Lower lobe of right lung (tissue), 2 donors: Measurements from ENCODE around the gene GUCA2A. TPM values are rescaled to one million over a fixed set of nuclear protein-coding genes. Genes with fewer than 3 reads are reported as not detected.
A peak's percentile ranks its signal among the peaks of the same experiment; 100 is the strongest.

Experiments used
- ATAC-seq, 2 donors: fragments of 200-7000 bp; cut with Tn5 transposase; one replicate each; pipeline ENCODE4 v1.9.1; 2020 to 2022; ENCODE audit warnings: mild to moderate bottlenecking in 2 of 2, moderate library complexity in 2 of 2
- DNase-seq: peaks from one replicate; pipeline ENCODE4 v3.0.0-alpha.2; 2020
- H3K27ac ChIP-seq: fragments of 200-600 bp; one replicate; pipeline ENCODE4 v1.8.0; 2022
- H3K27me3 ChIP-seq: fragments of 200-600 bp; one replicate; pipeline ENCODE4 v1.8.0; 2022; ENCODE audit warnings: low read depth
- H3K36me3 ChIP-seq: fragments of 200-600 bp; one replicate; pipeline ENCODE4 v1.8.0; 2022; ENCODE audit warnings: mild to moderate bottlenecking
- H3K4me1 ChIP-seq: fragments of 200-600 bp; one replicate; pipeline ENCODE4 v1.8.0; 2022
- H3K4me3 ChIP-seq: fragments of 200-600 bp; one replicate; pipeline ENCODE4 v1.8.0; 2022; ENCODE audit warnings: mild to moderate bottlenecking
- H3K9me3 ChIP-seq: fragments of 200-600 bp; one replicate; pipeline ENCODE4 v1.8.0; 2022
- CTCF ChIP-seq: fragments of 200-600 bp; IDR thresholded peaks from one replicate; pipeline ENCODE4 v1.8.0; 2022; ENCODE audit warnings: antibody characterized with exemption, mild to moderate bottlenecking
- intact Hi-C: fragments of 100-400 bp; cut with DNase I; formaldehyde crosslinking; loops from one replicate; pipeline ENCODE4 v1.11.0; 2022
- total RNA-seq: library from RNA; stranded (reverse); fragmentation: NEBNext Ultra II Directional; extraction: Animal tissue kit (Norgen Biotek cat#: 25700); gene quantifications from one replicate; pipeline ENCODE4 v1.2.1, GENCODE V29; 2021
- donor health status: DM: no; HTN: yes; CAD: no; lungs with severe emphysema.

The GUCA2A gene
- total RNA-seq, 1 donor from 2014 or later = not detected

- H3K4me3 ChIP-seq = no peak overlapping the region
- H3K36me3 ChIP-seq = no peaks in the 10 kb centered on the region
- no peaks in the 10 kb centered on the region for H3K9me3 ChIP-seq
- TF ChIP-seq CTCF = no peak
- ATAC-seq (no peak), DNase-seq (no peak)
- no peak overlapping the region for H3K27ac ChIP-seq
- intact Hi-C loops = no loop called here
- peaks cover 29% of the 10 kb centered on the region for H3K27me3 ChIP-seq
- H3K4me1 ChIP-seq = no peaks in the 10 kb centered on the region
These were observed 18.6 kb downstream of the GUCA2A start for GRCh38 chr1:42145764-42146625.

- H3K9me3 ChIP-seq = no peaks in the 10 kb centered on the region
- no peak overlapping the region for H3K27ac ChIP-seq
- H3K4me3 ChIP-seq = no peak overlapping the region
- ATAC-seq = no peak
- no peak for DNase-seq
- peaks cover 29% of the 10 kb centered on the region for H3K27me3 ChIP-seq
- H3K4me1 ChIP-seq = no peaks in the 10 kb centered on the region
- TF ChIP-seq CTCF = no peak
- no peaks in the 10 kb centered on the region for H3K36me3 ChIP-seq
- intact Hi-C loops = no loop called here
These were observed 19.2 kb downstream of the GUCA2A start for GRCh38 chr1:42145389-42145716.

DNA sequence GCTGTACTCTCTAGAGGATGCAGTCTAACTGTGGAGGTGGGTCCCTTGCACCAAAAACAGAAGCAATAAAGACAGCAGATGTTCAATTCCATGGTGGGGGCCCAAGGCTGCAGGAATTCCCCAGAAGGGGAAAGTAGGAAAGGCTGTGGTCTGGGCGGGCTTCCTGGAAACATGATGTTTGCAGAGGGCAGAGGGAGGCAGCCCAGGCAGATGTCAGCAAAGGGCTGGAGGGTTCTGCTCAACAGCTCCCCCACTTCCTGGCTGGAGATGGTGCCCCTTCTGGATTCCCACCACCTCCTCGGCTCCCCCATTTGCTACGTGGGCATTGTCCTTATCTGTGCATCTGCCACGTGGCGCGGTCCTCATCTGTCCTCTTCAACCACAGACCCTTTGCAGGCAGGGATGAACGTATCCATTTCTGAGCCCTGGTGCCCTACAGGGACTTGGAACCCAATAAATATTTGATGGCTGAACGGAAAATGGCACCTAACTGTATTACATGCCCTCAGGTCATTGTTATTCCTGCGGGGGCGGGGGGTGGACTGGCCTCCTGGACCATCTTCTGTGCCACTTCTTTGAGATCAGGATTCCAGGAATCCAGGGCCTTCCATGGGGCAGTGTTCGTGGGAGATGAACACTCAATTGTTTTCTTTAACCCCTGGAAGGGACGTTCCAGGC, 19.7 kb downstream of the GUCA2A start:
- H3K4me1 ChIP-seq = no peaks in the 10 kb centered on the region
- intact Hi-C loops = no loop called here
- H3K27ac ChIP-seq = no peak overlapping the region
- H3K36me3 ChIP-seq = no peaks in the 10 kb centered on the region
- peaks cover 29% of the 10 kb centered on the region for H3K27me3 ChIP-seq
- no peak overlapping the region for H3K4me3 ChIP-seq
- no peak for TF ChIP-seq CTCF
- DNase-seq (no peak), ATAC-seq (no peak)
- no peaks in the 10 kb centered on the region for H3K9me3 ChIP-seq

DNA sequence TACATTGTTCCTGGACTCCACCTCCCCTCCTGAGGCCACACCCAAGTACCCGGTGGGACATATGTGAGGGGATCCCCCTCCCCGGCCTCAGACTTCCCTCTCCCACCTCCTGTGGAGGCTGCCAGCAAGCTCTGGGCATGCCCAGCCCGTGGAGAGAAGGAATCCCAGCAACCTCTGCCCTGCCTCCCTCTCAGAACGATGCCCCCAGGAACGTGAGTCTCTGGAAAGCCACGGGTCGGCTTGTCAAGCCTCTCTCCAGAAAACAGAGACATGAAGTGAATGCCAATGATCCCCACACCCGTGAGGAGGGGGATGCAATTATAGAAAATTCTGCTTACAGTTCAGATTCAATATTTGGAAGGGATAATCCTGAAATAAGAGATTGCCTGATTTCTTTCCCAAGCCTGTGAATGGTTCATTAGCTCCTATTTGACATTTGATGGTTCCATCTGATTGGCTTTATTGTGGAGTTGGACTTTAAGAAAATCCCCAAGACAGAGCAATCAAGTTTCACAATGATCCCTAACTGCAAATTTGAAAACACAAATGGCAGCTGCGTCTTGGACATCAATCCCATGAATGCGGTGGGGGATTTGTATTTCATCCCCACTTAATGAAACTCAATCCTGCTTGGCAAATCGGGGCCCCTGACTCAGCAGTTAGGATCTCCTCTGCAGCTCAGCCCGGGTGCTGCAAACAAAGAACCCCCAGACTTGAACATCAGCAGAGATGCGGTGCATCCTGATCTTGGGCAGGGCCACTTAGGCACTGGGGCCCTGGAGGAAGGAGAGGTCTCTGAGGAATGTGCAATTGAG, 20.4 kb downstream of the GUCA2A start:
- DNase-seq (no peak), ATAC-seq (no peak)
- H3K4me1 ChIP-seq = no peaks in the 10 kb centered on the region
- peaks cover 29% of the 10 kb centered on the region for H3K27me3 ChIP-seq
- no peaks in the 10 kb centered on the region for H3K36me3 ChIP-seq
- H3K27ac ChIP-seq = no peak overlapping the region
- intact Hi-C loops = no loop called here
- H3K9me3 ChIP-seq = no peaks in the 10 kb centered on the region
- no peak overlapping the region for H3K4me3 ChIP-seq
- TF ChIP-seq CTCF = no peak

GRCh38 chr1:42142894-42143675, 21.5 kb downstream of the GUCA2A start:
- TF ChIP-seq CTCF = no peak
- H3K36me3 ChIP-seq = no peaks in the 10 kb centered on the region
- H3K4me3 ChIP-seq = no peak overlapping the region
- peaks cover 29% of the 10 kb centered on the region for H3K27me3 ChIP-seq
- no peaks in the 10 kb centered on the region for H3K9me3 ChIP-seq
- no peak overlapping the region for H3K27ac ChIP-seq
- H3K4me1 ChIP-seq = no peaks in the 10 kb centered on the region
- intact Hi-C loops = no loop called here
- DNase-seq (peak; percentile 48), ATAC-seq (peak; percentile 44 to 57)
